OCI-M1 (cell line): ENCODE measurements around the gene GPR151.

Experiments used
- DNase-seq: peaks from one replicate; lab custom pipeline; 2025; lab: John Stamatoyannopoulos, UW

Gene GPR151

GRCh38 chr5:146520731-146521130, 4.7 kb upstream of the GPR151 start:
- DNase-seq: no peak

- DNase-seq: no peak
Observed at GRCh38 chr5:146519554-146519953, 3.6 kb upstream of the GPR151 start.

- no peak for DNase-seq
Observed at GRCh38 chr5:146515473-146516150, 378 bp downstream of the GPR151 start.

GRCh38 chr5:146514575-146514974, 1.4 kb downstream of the GPR151 start:
- DNase-seq: no peak

- no peak for DNase-seq
Observed at GRCh38 chr5:146513462-146513861, 2.5 kb downstream of the GPR151 start.

- DNase-seq: no peak
Observed at GRCh38 chr5:146510559-146511125, 5.3 kb downstream of the GPR151 start.

- DNase-seq: no peak
Observed at GRCh38 chr5:146507428-146507827, 8.6 kb downstream of the GPR151 start.

- DNase-seq: no peak
Observed at GRCh38 chr5:146499680-146500079, 16.3 kb downstream of the GPR151 start.

- no peak for DNase-seq
Observed at GRCh38 chr5:146494656-146495055, 21.3 kb downstream of the GPR151 start.

- DNase-seq: no peak
Observed at GRCh38 chr5:146490089-146490843, 25.7 kb downstream of the GPR151 start.

GRCh38 chr5:146484714-146485391, 31.1 kb downstream of the GPR151 start:
- DNase-seq: no peak

GRCh38 chr5:146482775-146483174, 33.2 kb downstream of the GPR151 start:
- DNase-seq: no peak

GRCh38 chr5:146475906-146476305, 40.1 kb downstream of the GPR151 start:
- DNase-seq: peak; percentile 16

- no peak for DNase-seq
Observed at GRCh38 chr5:146475190-146475780, 40.7 kb downstream of the GPR151 start.

- DNase-seq: no peak
Observed at GRCh38 chr5:146474065-146474464, 41.9 kb downstream of the GPR151 start.

- no peak for DNase-seq
Observed at GRCh38 chr5:146467760-146468159, 48.2 kb downstream of the GPR151 start.

GRCh38 chr5:146466521-146467349, 49.3 kb downstream of the GPR151 start:
- DNase-seq: peak; percentile 64

- DNase-seq: no peak
Observed at GRCh38 chr5:146463446-146463845, 52.5 kb downstream of the GPR151 start.
